GM21526 (cell line): Measurements from ENCODE around the gene SLC7A1.
"Not testable (repeated sequence)": the region's sequence is repeated elsewhere in the genome, so short reads cannot be mapped to it uniquely, and the experiment has no call there.

Experiments
- ATAC-seq: cut with Tn5 transposase; IDR thresholded peaks from one replicate; pipeline ENCODE4 v1.9.1; 2021; ENCODE audit warnings: moderate library complexity; ENCODE audit not compliant: unreplicated experiment, low FRiP score

Gene SLC7A1

GRCh38 chr13:29595380-29596063, at the start of gene SLC7A1:
TSS of gene SLC7A1 (minus strand) at chr13:29595688. CDS start at chr13:29536188, 59,500 bp downstream.
- peak; percentile 75 for ATAC-seq

GRCh38 chr13:29640665-29641064, 45.2 kb upstream of the SLC7A1 start:
- ATAC-seq = no peak

- not testable (repeated sequence) for ATAC-seq
Measured at GRCh38 chr13:29636831-29637230, 41.3 kb upstream of the SLC7A1 start.

- ATAC-seq = no peak
Measured at GRCh38 chr13:29624997-29625396, 29.5 kb upstream of the SLC7A1 start.

GRCh38 chr13:29621841-29622240, 26.4 kb upstream of the SLC7A1 start:
- no peak for ATAC-seq

- ATAC-seq = no peak
Measured at GRCh38 chr13:29621051-29621800, 25.7 kb upstream of the SLC7A1 start.

- ATAC-seq = no peak
Measured at GRCh38 chr13:29619995-29620394, 24.5 kb upstream of the SLC7A1 start.

GRCh38 chr13:29613101-29613500, 17.6 kb upstream of the SLC7A1 start:
- ATAC-seq = no peak

GRCh38 chr13:29607465-29607864, 12.0 kb upstream of the SLC7A1 start:
- no peak for ATAC-seq

- ATAC-seq = no peak
Measured at GRCh38 chr13:29605860-29606526, 10.5 kb upstream of the SLC7A1 start.

- ATAC-seq = no peak
Measured at GRCh38 chr13:29598321-29598720, 2.8 kb upstream of the SLC7A1 start.

- ATAC-seq = no peak
Measured at GRCh38 chr13:29597706-29598105, 2.2 kb upstream of the SLC7A1 start.

- no peak for ATAC-seq
Measured at GRCh38 chr13:29597246-29597645, 1.8 kb upstream of the SLC7A1 start.

GRCh38 chr13:29596064-29596418, 553 bp upstream of the SLC7A1 start:
- no peak for ATAC-seq

- ATAC-seq = peak; percentile 39
Measured at GRCh38 chr13:29594710-29595379, 643 bp downstream of the SLC7A1 start.

GRCh38 chr13:29594303-29594709, 1.2 kb downstream of the SLC7A1 start:
- ATAC-seq = peak; percentile 34

GRCh38 chr13:29593605-29594297, 1.7 kb downstream of the SLC7A1 start:
- ATAC-seq = no peak

GRCh38 chr13:29591310-29591709, 4.2 kb downstream of the SLC7A1 start:
- ATAC-seq = no peak

GRCh38 chr13:29589967-29590366, 5.5 kb downstream of the SLC7A1 start:
- no peak for ATAC-seq

- ATAC-seq = no peak
Measured at GRCh38 chr13:29589234-29589633, 6.3 kb downstream of the SLC7A1 start.
